SK-N-SH (cell line): ENCODE data around the gene PARP14.

Experiments
- CTCF ChIP-seq: fragments of 200-600 bp; sonication (generic); IDR thresholded peaks from 2 replicates; pipeline ENCODE4 v1.6.1; 2017; ENCODE audit warnings: antibody characterized with exemption, mild to moderate bottlenecking, moderate library complexity
- EP300 ChIP-seq, 2 experiments: IDR thresholded peaks; 2 replicates each; pipeline versions ENCODE4 v1.4.0 to v1.6.1; 2012; ENCODE audit warnings: borderline replicate concordance in 1 of 2, low read depth in 1 of 2, low read length in 1 of 2
- MEF2A ChIP-seq: IDR thresholded peaks from 2 replicates; pipeline ENCODE4 v1.4.0; 2012; ENCODE audit warnings: low read depth, borderline replicate concordance
- RAD21 ChIP-seq: IDR thresholded peaks from 2 replicates; pipeline ENCODE4 v1.6.1; 2012; ENCODE audit warnings: mild to moderate bottlenecking, low read length
- RFX5 ChIP-seq: IDR thresholded peaks from 2 replicates; pipeline ENCODE4 v1.6.1; 2012; ENCODE audit warnings: mild to moderate bottlenecking, improper control_type of control experiment, low read length
- TAF1 ChIP-seq: IDR thresholded peaks from 2 replicates; pipeline ENCODE4 v1.6.1; 2012; ENCODE audit warnings: low read depth, mild to moderate bottlenecking, low read length, moderate library complexity, borderline replicate concordance
- ZBTB33 ChIP-seq: IDR thresholded peaks from 2 replicates; pipeline ENCODE4 v1.4.0; 2012; ENCODE audit warnings: low read depth, borderline replicate concordance

- TF ChIP-seq MEF2A (no peak), CTCF (no peak), TAF1 (no peak), EP300 (IDR thresholded peaks at IDR 0.05; ENCODE audit: borderline replicate concordance in 1 of 2, low read depth in 1 of 2, low read length in 1 of 2) (no peak), ZBTB33 (no peak), RFX5 (no peak), RAD21 (no peak)
Measured at GRCh38 chr3:122748347-122748746, 67.7 kb downstream of the PARP14 start.
